ENCODE measurements around the gene TSPAN10.
"Not testable (repeated sequence)": the region's sequence is repeated elsewhere in the genome, so short reads cannot be mapped to it uniquely, and the experiment has no call there.

The TSPAN10 gene

DNA sequence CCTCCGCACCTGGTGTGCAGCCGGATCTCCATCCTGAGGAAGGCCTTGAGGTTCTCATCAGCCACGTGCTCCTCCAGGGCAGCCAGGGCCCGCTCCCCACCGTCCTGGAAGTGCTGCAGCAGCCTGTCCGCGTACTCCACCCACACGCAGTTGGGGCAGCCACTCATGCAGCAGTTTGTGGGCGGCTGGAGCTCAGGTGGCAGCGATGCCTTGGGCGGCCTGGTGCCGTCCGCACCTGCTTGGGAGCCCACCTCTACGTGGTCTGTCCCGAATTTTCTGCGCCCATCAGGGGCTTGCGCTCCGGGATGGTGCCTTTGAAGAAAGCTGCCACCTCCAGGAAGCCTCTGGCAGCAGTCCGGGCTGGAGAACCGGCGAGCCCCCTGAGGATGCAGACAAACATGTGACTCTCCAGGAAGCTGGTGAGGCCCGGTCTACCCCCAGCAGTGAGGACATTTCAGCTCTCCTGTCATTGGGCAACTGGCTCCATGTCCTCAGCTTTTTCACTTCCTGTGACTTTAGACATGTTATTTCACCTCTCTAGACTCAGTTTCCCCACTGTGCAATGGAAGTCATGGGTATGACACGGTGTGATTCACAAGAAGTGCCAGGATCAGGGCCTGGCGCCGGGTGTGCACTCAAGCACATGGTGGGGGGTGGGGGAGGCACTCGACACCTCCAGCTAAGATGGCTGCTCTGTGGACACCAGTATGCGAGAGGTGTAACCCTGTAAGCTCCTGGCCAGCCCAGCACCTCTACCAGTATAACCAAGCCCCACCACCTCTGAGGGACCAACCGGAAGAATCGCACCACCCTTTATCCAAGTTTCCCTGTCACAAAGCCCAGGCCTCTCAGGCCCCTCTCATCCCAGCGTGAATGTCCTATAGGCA is 28.5 kb downstream of the TSPAN10 start:
- no peak for DNase-seq

GRCh38 chr17:81666092-81666341 is 29.0 kb downstream of the TSPAN10 start:
- DNase-seq, result no peak

DNA sequence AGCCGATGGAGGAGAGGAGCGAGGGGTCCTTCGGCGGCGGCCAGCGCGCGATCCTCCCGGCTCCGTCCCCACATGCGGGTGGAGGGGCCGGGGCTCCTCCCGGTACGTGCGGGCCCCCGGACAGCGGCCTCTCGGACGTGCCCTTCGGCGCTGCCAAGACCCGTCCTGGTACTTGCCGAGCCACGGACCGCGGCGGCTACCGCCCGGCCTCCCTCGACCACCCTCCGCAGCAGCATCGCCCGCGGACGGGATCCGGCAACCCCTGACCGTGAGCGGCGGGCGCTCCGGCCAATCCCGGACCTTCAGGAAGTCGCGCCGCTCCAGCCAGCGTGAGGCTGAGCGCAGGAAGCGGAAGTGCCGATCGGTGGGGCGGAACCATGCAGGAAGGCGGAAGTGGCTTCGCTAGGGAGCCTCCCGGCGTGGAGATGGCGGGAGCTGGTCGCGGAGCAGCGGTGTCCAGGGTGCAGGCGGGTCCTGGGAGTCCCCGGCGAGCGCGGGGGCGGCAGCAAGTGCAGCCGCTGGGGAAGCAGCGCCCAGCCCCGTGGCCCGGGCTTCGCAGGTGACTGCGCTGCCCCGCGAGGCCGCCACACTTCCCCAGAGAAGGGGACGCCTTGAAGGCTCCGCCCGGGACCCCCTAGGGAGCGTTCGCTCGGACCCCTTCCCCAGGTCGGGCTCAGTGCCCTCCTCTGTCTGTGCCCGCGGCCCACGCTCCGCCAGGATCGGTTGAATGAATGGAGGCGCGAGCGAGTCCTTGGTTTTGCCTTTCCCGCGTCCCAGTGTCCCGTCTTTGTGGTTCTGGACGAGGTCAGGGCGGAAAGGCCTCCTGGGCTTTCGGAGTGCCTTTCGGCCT is 29.6 kb downstream of the TSPAN10 start, which contains the start of the genes CCDC137 and OXLD1:
Gene CCDC137, plus strand, starts transcription at position 396 of the 850 bp plus-strand sequence. Its CDS starts 30 bp downstream, at position 426.
Gene OXLD1, minus strand, starts transcription at position 264 of the 850 bp plus-strand sequence. Its CDS starts 28 bp downstream, at position 236.
- DNase-seq, result peak; percentile 96

DNA sequence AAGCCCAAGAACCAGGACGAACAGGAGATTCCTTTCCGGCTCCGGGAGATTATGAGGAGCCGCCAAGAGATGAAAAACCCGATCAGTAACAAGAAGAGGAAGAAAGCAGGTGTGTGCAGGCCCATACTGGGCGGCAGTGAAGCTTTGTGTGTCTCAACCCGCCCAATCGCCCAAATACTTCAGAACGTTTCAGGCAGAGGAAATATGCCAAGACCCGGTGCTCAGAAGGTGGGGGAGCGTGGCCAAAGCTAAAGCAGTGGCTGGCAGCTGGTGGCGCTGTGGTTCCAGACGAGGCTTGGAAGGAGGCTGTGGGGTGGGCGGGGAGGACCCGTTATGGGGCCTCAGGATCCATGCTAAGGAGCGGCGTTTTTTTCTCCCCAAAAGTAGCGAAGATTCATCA is 30.8 kb downstream of the TSPAN10 start:
- DNase-seq, result no peak

DNA sequence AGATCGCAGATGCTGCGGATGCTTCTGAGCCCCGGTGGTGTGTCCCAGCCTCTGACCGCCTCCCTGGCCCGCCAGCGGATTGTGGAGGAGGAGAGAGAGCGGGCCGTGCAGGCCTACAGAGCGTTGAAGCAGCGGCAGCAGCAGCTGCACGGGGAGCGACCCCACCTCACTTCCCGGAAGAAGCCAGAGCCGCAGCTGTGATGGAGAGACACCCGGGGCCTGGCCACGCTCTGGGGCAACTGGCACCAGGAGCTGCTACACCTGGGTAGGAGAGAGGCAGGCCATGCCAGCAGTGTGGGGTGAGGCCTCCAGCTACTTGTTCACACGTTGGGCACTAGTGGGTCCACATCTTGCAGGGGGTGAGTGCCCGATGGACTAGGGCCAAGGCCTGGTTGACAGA is 35.5 kb downstream of the TSPAN10 start:
- no peak for DNase-seq

DNA sequence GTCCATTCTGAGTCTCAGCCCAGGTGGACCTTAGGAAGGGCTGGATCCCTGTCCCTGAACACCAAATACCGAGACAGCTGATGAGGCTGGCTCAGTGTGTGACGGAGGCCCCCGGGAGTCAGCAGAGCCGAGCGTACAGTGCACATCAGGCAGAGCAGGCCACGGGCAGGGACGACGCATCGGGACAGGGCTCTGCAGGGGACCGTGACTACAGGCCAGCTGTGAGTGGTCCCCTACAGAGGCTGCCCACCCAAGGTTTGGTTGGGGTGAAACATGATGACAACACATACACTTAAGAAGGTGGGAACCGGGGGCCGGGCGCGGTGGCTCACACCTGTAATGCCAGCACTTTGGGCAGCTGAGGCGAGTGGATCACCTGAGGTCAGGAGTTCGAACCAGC is 36.0 kb downstream of the TSPAN10 start:
- no peak for DNase-seq

GRCh38 chr17:81673561-81674258 is 36.7 kb downstream of the TSPAN10 start:
- no peak for DNase-seq

DNA sequence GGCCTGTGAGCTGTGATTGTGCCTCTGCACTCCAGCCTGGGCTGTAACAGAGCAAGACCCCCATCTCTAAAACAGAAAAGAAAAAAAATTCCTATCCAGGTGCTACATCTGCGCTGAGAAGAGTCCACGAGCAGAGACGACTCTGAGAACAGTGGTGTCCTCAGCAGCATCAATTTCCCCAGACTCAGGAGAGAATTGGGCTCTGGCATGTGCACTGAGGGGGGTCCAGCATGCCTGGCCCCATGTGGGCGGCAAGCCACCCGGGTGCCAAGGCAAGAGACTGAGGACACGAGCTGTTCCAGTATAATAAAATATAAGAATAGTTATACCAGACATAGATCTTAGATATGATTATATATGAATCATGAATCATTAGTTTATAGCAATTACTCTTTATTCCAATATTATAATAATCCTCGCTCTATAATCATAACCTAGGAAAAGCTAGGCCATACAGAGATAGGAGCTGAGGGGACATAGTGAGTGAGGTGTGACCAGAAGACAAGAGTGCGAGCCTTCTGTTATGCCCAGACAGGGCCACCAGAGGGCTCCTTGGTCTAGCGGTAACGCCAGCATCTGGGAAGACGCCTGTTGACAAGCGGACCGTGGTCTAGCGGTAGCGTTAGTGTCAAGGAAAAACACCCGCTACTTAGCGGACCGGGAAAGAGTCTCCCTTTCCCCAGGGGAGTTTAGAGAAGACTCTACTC is 38.7 kb downstream of the TSPAN10 start:
- not testable (repeated sequence) for DNase-seq

DNA sequence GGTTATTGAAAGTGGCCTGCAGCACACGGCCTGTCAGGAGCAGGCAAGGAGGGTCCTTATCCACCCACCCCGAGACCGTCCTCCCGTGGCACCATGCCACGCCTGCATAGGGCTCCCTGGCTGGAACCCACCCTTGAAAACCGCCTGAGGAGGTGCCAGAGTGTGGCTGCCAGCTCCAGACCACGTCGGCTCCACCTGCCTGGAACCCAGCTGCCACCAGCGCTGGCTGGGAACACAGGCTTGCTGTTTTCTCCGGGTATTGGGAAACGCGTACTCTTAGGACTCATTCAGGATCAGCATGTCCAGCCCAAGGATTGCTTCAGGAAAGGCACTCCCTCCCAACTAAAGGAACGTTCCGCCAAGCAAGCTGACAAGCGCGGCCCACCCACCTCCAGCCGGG is 39.9 kb downstream of the TSPAN10 start:
- no peak for DNase-seq

GRCh38 chr17:81680150-81680549 is 43.2 kb downstream of the TSPAN10 start:
- DNase-seq, result no peak

DNA sequence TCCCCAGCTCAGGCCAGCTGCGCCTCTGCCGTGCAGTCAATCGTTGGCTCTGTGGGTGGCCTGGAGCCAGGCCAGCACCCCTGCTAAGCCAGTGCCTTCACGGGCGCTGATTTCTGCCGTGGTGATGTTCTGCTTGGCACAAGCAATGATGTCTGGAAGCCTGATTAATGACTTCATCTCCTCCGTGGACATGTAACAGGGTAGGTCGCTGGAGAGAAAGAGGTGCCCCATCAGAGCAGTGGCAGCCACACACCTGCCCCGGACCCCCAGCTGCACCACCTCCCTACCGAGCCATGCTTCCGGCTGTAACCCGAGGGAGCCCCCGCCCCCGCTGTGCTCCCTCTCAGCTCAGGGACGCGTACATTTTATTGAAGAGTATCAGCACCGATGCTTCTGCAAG is 44.7 kb downstream of the TSPAN10 start:
- DNase-seq, result no peak

DNA sequence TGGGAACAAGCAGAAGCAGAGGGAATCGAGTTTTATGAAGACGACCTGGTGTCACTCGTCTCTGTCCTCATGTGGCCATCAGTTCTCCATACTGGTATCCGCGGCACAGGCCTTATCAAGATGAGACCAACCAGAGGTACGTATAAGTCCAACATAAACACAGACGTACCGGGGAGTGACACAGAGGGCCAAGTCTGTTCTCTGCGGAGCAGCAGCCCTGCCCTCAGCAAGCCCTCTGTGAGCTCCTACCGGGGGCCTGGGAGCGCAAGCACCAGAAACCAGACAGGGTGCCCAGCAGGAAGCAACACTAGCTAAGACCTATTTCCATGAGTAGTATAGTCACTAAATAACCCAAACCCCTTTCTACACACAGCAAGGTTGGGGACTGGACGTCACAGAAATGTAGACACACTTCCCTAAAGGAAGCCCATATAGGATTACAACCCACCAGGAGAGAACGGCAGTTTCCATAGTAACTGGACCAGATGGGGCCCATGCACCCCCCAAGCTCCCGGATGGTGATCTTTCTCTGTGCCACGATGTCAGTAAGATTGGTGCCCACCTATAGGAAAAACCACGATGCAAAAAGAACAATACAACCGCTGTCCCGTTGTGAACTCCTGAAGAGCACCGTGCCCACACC is 45.7 kb downstream of the TSPAN10 start:
- no peak for DNase-seq

GRCh38 chr17:81683208-81683583 is 46.2 kb downstream of the TSPAN10 start:
- no peak for DNase-seq

- peak; percentile 99 for DNase-seq
Measured at GRCh38 chr17:81683584-81684441, 46.8 kb downstream of the TSPAN10 start, which contains the start of the genes ARL16 and HGS. Gene ARL16 (minus strand): TSS chr17:81683797. CDS start chr17:81683753, 44 bp downstream. Gene HGS (plus strand): TSS chr17:81684011. CDS start chr17:81684067, 56 bp downstream.

DNA sequence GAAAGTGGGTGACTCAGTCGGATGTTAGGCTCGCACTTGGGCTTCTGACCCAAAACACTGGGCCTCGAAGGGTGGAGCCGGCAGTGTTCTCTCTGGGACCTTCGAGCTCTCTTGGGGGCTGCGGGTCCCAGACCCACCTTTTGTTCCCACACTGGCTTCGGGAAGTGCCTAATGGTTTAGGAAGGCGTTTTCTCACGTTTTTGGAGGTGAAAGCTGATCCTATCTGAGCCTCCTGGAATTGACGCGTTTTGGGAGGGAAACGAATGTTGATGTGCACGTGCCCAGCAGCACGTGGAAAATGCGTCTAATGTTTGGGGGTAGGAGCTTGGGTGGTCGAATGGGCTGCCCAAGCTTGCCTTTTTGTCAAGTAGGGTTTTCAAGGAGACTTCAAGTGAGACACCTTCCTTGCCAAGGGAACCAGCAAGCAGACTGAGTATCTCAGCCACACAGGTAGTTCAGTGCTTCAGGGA is 47.5 kb downstream of the TSPAN10 start:
- no peak for DNase-seq

- no peak for DNase-seq
Measured at GRCh38 chr17:81685108-81685507, 48.1 kb downstream of the TSPAN10 start.

- DNase-seq, result no peak
Measured at GRCh38 chr17:81686614-81687013, 49.6 kb downstream of the TSPAN10 start.

GRCh38 chr17:81687770-81688541 is 51.0 kb downstream of the TSPAN10 start:
- DNase-seq, result no peak

- no peak for DNase-seq
Measured at GRCh38 chr17:81688616-81689015, 51.6 kb downstream of the TSPAN10 start.

DNA sequence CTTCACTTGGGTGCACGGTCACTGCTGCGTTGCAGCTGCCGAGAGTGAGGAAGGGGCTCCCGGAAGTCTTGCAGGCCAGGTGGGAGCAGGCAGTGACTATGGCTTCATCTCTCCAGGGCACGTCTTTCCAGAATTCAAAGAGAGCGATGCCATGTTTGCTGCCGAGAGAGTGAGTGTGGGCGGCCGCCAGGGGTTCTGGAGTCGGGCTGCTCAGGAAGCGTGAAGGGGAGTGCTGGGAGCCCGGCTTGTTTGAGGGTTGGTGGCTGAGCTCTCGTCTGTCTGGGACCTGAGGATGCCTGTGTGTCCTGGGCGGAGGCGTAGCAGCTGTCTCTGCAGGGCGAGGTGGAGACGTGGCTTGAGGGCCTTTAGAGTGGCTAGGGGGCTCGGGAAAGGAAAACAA is 53.1 kb downstream of the TSPAN10 start:
- DNase-seq, result no peak

All from right forelimb (tissue), 1 donor.